RWPE2 (cell line): ENCODE measurements around the gene SCYL2.

ENCODE experiments used
- ATAC-seq: fragments of 200-7000 bp; cut with Tn5 transposase; 3 replicates; pipeline ENCODE4 v1.9.1; 2021; ENCODE audit warnings: low read depth
- DNase-seq: peaks from one replicate; pipeline ENCODE4 v3.0.0-alpha.2; 2020; ENCODE audit warnings: low spot score
- H3K27ac ChIP-seq: fragments of 450-650 bp; 2 replicates; pipeline ENCODE4 v1.5.1; 2017; ENCODE audit warnings: mild to moderate bottlenecking; ENCODE audit not compliant: poor library complexity, severe bottlenecking
- H3K27me3 ChIP-seq: fragments of 250-450 bp; sonication (Bioruptor Pico); 2 replicates; pipeline ENCODE4 v1.5.1; 2021; ENCODE audit warnings: mild to moderate bottlenecking, moderate library complexity; ENCODE audit not compliant: insufficient read depth, poor library complexity, severe bottlenecking
- H3K36me3 ChIP-seq: fragments of 250-450 bp; sonication (Bioruptor Pico); 2 replicates; pipeline ENCODE4 v1.5.1; 2020; ENCODE audit warnings: low read depth, mild to moderate bottlenecking, moderate library complexity
- H3K4me1 ChIP-seq: fragments of 250-450 bp; sonication (Bioruptor Pico); 2 replicates; pipeline ENCODE4 v1.5.1; 2021; ENCODE audit warnings: mild to moderate bottlenecking, moderate library complexity; ENCODE audit not compliant: insufficient read depth, poor library complexity, severe bottlenecking
- H3K4me3 ChIP-seq: fragments of 250-450 bp; sonication (Bioruptor Pico); 2 replicates; pipeline ENCODE4 v1.5.1; 2021; ENCODE audit warnings: mild to moderate bottlenecking, moderate library complexity; ENCODE audit not compliant: severe bottlenecking
- H3K9me3 ChIP-seq: fragments of 250-450 bp; sonication (Bioruptor Pico); 2 replicates; pipeline ENCODE4 v1.5.1; 2021; ENCODE audit warnings: mild to moderate bottlenecking, moderate library complexity; ENCODE audit not compliant: severe bottlenecking
- CTCF ChIP-seq: fragments of 450-650 bp; IDR thresholded peaks from one replicate; pipeline ENCODE4 v1.5.1; 2017; ENCODE audit warnings: mild to moderate bottlenecking, moderate library complexity; ENCODE audit not compliant: poor library complexity, severe bottlenecking

Gene SCYL2

GRCh38 chr12:100324498-100324897 is 57.5 kb downstream of the SCYL2 start:
- no peak for TF ChIP-seq CTCF
- Histone ChIP-seq H3K4me3 (no peak overlapping the region), H3K4me1 (no peaks in the 10 kb centered on the region), H3K27ac (no peak overlapping the region), H3K27me3 (no peaks in the 10 kb centered on the region), H3K9me3 (no peaks in the 10 kb centered on the region), H3K36me3 (peaks cover 52% of the 10 kb centered on the region)
- no peak for DNase-seq
- no peak for ATAC-seq

- Histone ChIP-seq H3K4me1 (no peaks in the 10 kb centered on the region), H3K9me3 (no peaks in the 10 kb centered on the region), H3K27me3 (no peaks in the 10 kb centered on the region), H3K4me3 (no peak overlapping the region), H3K36me3 (peaks cover 57% of the 10 kb centered on the region), H3K27ac (no peak overlapping the region)
- ATAC-seq (no peak), DNase-seq (no peak)
- TF ChIP-seq CTCF = no peak
Measured at GRCh38 chr12:100326208-100326607, 59.2 kb downstream of the SCYL2 start.

- Histone ChIP-seq H3K27me3 (no peaks in the 10 kb centered on the region), H3K4me3 (no peak overlapping the region), H3K9me3 (no peaks in the 10 kb centered on the region), H3K27ac (no peak overlapping the region), H3K36me3 (peaks cover 59% of the 10 kb centered on the region), H3K4me1 (no peaks in the 10 kb centered on the region)
- ATAC-seq (no peak), DNase-seq (no peak)
- TF ChIP-seq CTCF = no peak
Measured at GRCh38 chr12:100329800-100330199, 62.8 kb downstream of the SCYL2 start.

GRCh38 chr12:100331871-100332270 is 64.9 kb downstream of the SCYL2 start:
- no peak for DNase-seq
- Histone ChIP-seq H3K4me1 (no peaks in the 10 kb centered on the region), H3K27me3 (no peaks in the 10 kb centered on the region), H3K9me3 (no peaks in the 10 kb centered on the region), H3K36me3 (peaks cover 67% of the 10 kb centered on the region), H3K4me3 (no peak overlapping the region), H3K27ac (no peak overlapping the region)
- ATAC-seq = no peak
- no peak for TF ChIP-seq CTCF

- no peak overlapping the region for H3K27ac ChIP-seq
- peaks cover 73% of the 10 kb centered on the region for H3K36me3 ChIP-seq
- DNase-seq (no peak), ATAC-seq (no peak)
- TF ChIP-seq CTCF = no peak
- no peaks in the 10 kb centered on the region for H3K27me3 ChIP-seq
- H3K4me3 ChIP-seq = no peak overlapping the region
- no peaks in the 10 kb centered on the region for H3K9me3 ChIP-seq
- no peaks in the 10 kb centered on the region for H3K4me1 ChIP-seq
Measured at GRCh38 chr12:100332852-100333251, 65.9 kb downstream of the SCYL2 start.
